ENCODE measurements around the gene OR51L1. TPM values are rescaled to one million over a fixed set of nuclear protein-coding genes. Genes with fewer than 3 reads are reported as not detected.

The OR51L1 gene
- total and polyA plus RNA-seq, 2 of the 13 experiments (the other 11 are each of a cell fraction or from before 2014, with no cell fraction given), result not detected

- TF ChIP-seq ZBTB49 (CRISPR knock-in tag; IDR thresholded peaks at IDR 0.05; ENCODE audit: borderline replicate concordance) (no peak), ZNF75D (CRISPR knock-in tag; IDR thresholded peaks at IDR 0.05; ENCODE audit: borderline replicate concordance) (no peak), ZHX1 (CRISPR knock-in tag; IDR thresholded peaks at IDR 0.05; ENCODE audit: low read depth) (no peak), ZNF207 (IDR thresholded peaks at IDR 0.05; ENCODE audit: borderline replicate concordance) (no peak)
Observed at GRCh38 chr11:4979036-4979435, 15.6 kb upstream of the OR51L1 start (continued).

GRCh38 chr11:4982678-4983077 lies 12.0 kb upstream of the OR51L1 start:
- no peak overlapping the region for H3K9ac ChIP-seq (ENCODE audit: insufficient read depth, low read depth, low read length)
- in situ Hi-C loops (cut with HindIII; ENCODE audit: extremely low pct_ligation_motif_present, low pct_unique_long_range_greater_than_20kb), result no loop called here
- WGBS (ENCODE audit: low lambda C conversion rate), result 33% methylated on average over 3 of the region's 3 CpGs
- no peak overlapping the region for H2AFZ ChIP-seq (ENCODE audit: low read length)
- no peaks in the 10 kb centered on the region for H3K9me3 ChIP-seq (ENCODE audit: low read length)
- intact Hi-C loops (cut with micrococcal nuclease; ENCODE audit: unreplicated experiment), result no loop called here
- ATAC-seq (no peak), DNase-seq (ENCODE audit: low spot score) (no peak), FAIRE-seq (no peak)
- H3K36me3 ChIP-seq (replicated peaks in 1 of 2; ENCODE audit: control insufficient read depth in 1 of 2, insufficient read depth in 2 of 2, low read length in 2 of 2), result no peaks in the 10 kb centered on the region
- no TSS peak for BruUV-seq (replicated peaks)
- no peaks in the 10 kb centered on the region for H3K27me3 ChIP-seq (ENCODE audit: control insufficient read depth in 1 of 2, insufficient read depth in 2 of 2, low read length in 2 of 2)
- ChIA-PET POLR2A (no interaction called here), CTCF (ENCODE audit: low intra/inter-chr PET ratio, low total read pairs) (no interaction called here)
- TF ChIP-seq RBM39 (IDR thresholded peaks at IDR 0.05; ENCODE audit: low read depth, low read length, poor library complexity, severe bottlenecking), result no peak
- TF ChIP-seq PAWR (CRISPR knock-in tag; IDR thresholded peaks at IDR 0.05; ENCODE audit: borderline replicate concordance), result no peak
- no peak for TF ChIP-seq ZNF670 (CRISPR knock-in tag; IDR thresholded peaks at IDR 0.05; ENCODE audit: borderline replicate concordance)
- H3K4me3 ChIP-seq (replicated peaks in 1 of 3; ENCODE audit: insufficient read depth in 1 of 3, low read depth in 2 of 3, low read length in 3 of 3), result no peak overlapping the region
- no peaks in the 10 kb centered on the region for H4K20me1 ChIP-seq (ENCODE audit: insufficient read depth, low read length)
- H3K4me2 ChIP-seq (ENCODE audit: low read depth, low read length), result no peak overlapping the region
- H3K27ac ChIP-seq (ENCODE audit: extremely low read length, insufficient read depth, low read length), result no peak overlapping the region
- H3K4me1 ChIP-seq (ENCODE audit: insufficient read depth, low read length), result no peaks in the 10 kb centered on the region
- no peaks in the 10 kb centered on the region for H3K79me2 ChIP-seq (ENCODE audit: insufficient read depth, low read length)
